OCI-LY7 (cell line): ENCODE data around the gene TRIM9.

Source experiments
- CTCF ChIP-seq: fragments of 200-600 bp; sonication (generic); conservative IDR thresholded peaks from 2 replicates; pipeline ENCODE4 v1.5.1; 2014; ENCODE audit warnings: mild to moderate bottlenecking, antibody characterized with exemption, low read length, moderate library complexity, mixed read lengths
- EZH2phosphoT487 ChIP-seq: fragments of 200-600 bp; sonication (generic); IDR thresholded peaks from 2 replicates; pipeline ENCODE4 v1.6.1; 2018; ENCODE audit warnings: low read depth, borderline replicate concordance, mild to moderate bottlenecking, mixed run types, antibody characterized with exemption, low read length, moderate library complexity, mixed read lengths

GRCh38 chr14:50943261-50943942 is 151.5 kb downstream of the TRIM9 start:
- TF ChIP-seq CTCF: no peak
- TF ChIP-seq EZH2phosphoT487: no peak
